ENCODE data around the gene ORAI3.

ORAI3 gene

DNA sequence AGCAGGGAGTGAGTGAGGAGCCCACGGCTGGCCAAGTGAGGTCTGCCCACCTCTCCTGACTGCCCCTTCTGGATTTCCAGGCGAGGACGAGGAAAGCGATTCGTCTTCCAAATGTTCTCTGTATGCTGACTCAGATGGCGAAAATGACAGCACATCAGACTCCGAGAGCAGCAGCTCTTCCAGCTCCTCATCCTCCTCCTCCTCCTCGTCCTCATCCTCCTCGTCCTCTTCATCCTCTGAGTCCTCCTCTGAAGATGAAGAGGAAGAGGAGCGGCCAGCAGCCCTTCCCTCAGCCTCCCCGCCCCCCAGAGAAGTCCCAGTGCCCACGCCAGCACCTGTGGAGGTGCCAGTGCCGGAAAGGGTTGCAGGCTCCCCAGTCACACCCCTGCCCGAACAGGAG is 22.4 kb downstream of the ORAI3 start:
- H3K27me3 Mint-ChIP-seq, result no peaks in the 10 kb centered on the region
- peaks cover 27% of the 10 kb centered on the region for H3K36me3 Mint-ChIP-seq
- no peaks in the 10 kb centered on the region for H3K9me3 Mint-ChIP-seq
- H3K4me3 Mint-ChIP-seq, result no peak overlapping the region
- no peak overlapping the region for H3K27ac Mint-ChIP-seq
- H3K4me1 Mint-ChIP-seq, result peaks cover 4% of the 10 kb centered on the region

DNA sequence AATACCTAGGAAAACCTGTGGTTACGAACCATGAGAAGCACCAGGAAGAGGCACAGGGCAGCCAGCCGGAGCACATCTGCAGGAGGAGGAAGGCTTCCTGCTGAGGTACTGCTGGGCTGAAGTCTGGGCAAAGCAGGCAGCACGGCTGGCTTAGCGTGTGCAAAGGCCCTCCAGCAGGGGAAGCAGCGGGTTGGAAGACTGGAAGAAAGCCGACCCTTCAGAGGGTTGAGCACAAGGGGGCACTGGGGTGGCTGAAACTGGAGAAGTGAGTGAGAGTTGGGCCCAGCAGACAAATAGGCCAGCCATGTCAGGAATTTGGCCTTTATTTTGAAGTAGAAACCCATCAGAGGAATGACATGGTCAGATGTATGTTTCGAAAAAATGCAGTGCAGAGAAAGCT is 24.0 kb downstream of the ORAI3 start:
- Mint-ChIP-seq H3K9me3 (no peaks in the 10 kb centered on the region), H3K4me3 (no peak overlapping the region), H3K36me3 (peaks cover 26% of the 10 kb centered on the region), H3K27ac (no peak overlapping the region), H3K4me1 (peaks cover 7% of the 10 kb centered on the region), H3K27me3 (no peaks in the 10 kb centered on the region)

DNA sequence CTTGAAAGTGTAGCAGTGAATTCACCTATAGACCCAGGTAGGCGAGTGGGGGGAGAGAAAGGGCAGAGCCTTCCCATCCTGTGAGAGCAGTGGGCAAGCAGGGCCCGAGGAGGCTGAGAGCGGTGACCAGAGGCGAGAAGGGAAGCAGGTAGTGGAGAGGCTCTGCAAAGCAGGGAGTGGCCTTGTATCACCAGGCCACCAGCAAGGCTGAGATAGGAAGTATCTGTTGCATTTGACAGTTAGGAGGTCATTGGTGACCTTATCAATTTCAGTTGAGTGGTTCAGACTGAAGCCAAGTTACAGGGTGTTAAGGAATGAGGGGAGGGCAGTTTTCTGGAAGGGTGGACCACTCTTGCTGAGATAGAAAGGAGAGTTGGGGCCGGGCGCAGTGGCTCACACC is 25.5 kb downstream of the ORAI3 start:
- no peaks in the 10 kb centered on the region for H3K27me3 Mint-ChIP-seq
- H3K36me3 Mint-ChIP-seq, result peaks cover 26% of the 10 kb centered on the region
- no peak overlapping the region for H3K4me3 Mint-ChIP-seq
- no peaks in the 10 kb centered on the region for H3K9me3 Mint-ChIP-seq
- H3K27ac Mint-ChIP-seq, result no peak overlapping the region
- peaks cover 7% of the 10 kb centered on the region for H3K4me1 Mint-ChIP-seq

DNA sequence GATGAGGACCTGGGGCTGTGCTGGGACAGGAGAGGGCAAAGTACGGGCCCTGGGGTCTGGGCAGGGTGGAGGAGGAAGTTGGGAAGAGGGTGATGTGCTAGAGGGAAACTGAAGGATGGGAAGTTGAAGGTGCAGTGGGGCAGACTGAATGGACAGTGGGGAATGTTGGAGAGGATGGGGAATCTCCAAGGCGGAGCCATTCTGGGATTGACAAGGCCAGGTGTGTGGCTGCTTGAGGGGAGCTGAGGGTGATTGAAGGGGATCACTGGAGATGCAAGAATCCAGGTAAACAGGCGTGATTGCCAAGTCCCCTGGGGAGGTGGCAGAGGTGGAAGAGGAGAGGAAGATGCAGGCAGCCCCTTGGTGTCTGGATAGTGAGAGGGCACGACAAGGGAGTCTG is 27.6 kb downstream of the ORAI3 start:
- H3K27ac Mint-ChIP-seq, result no peak overlapping the region
- H3K4me3 Mint-ChIP-seq, result no peak overlapping the region
- peaks cover 7% of the 10 kb centered on the region for H3K4me1 Mint-ChIP-seq
- peaks cover 20% of the 10 kb centered on the region for H3K36me3 Mint-ChIP-seq
- no peaks in the 10 kb centered on the region for H3K27me3 Mint-ChIP-seq
- no peaks in the 10 kb centered on the region for H3K9me3 Mint-ChIP-seq

DNA sequence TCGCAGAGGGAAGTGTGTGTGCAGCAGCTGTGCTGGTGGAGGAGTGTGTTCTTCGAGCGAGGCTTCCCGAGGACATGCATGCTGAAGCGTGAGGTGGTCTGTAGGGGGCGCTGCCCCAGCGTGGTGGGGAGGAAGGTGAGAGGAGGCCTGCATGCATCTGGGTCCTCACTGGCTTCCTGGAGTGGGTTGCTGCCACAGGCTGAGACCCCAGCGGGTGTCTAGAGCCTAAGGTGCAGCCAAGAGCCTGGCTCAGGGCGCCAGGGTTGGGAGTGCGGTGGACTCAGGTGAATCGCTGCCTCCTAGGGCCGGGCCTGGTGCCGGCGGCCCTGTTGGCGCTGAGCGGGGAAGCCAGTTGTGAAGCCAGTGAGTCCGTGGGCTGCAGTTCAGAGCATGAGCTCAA is 28.6 kb downstream of the ORAI3 start:
- H3K4me3 Mint-ChIP-seq, result no peak overlapping the region
- peaks cover 18% of the 10 kb centered on the region for H3K36me3 Mint-ChIP-seq
- no peaks in the 10 kb centered on the region for H3K27me3 Mint-ChIP-seq
- H3K4me1 Mint-ChIP-seq, result peaks cover 7% of the 10 kb centered on the region
- H3K9me3 Mint-ChIP-seq, result no peaks in the 10 kb centered on the region
- no peak overlapping the region for H3K27ac Mint-ChIP-seq

DNA sequence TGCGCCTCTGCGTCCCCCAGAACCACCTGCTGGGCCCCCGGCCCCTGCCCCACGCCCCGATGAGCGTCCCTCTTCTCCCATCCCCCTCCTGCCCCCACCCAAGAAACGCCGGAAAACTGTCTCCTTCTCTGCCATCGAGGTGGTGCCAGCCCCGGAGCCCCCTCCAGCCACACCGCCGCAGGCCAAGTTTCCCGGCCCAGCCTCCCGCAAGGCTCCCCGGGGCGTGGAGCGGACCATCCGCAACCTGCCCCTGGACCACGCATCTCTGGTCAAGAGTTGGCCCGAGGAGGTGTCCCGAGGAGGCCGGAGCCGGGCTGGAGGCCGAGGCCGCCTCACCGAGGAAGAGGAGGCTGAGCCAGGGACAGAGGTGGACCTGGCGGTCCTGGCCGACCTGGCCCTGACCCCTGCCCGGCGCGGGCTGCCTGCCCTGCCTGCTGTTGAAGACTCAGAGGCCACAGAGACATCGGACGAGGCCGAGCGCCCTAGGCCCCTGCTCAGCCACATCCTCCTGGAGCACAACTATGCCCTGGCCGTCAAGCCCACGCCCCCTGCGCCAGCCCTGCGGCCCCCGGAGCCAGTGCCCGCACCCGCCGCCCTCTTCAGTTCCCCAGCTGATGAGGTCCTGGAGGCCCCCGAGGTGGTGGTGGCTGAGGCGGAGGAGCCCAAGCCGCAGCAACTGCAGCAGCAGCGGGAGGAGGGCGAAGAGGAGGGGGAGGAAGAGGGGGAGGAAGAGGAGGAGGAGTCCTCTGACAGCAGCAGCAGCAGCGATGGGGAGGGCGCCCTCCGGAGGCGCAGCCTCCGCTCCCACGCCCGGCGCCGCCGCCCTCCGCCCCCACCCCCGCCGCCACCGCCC is 30.5 kb downstream of the ORAI3 start:
- H3K27me3 Mint-ChIP-seq, result no peaks in the 10 kb centered on the region
- peaks cover 14% of the 10 kb centered on the region for H3K36me3 Mint-ChIP-seq
- H3K27ac Mint-ChIP-seq, result no peak overlapping the region
- H3K9me3 Mint-ChIP-seq, result no peaks in the 10 kb centered on the region
- no peak overlapping the region for H3K4me3 Mint-ChIP-seq
- H3K4me1 Mint-ChIP-seq, result peaks cover 4% of the 10 kb centered on the region

DNA sequence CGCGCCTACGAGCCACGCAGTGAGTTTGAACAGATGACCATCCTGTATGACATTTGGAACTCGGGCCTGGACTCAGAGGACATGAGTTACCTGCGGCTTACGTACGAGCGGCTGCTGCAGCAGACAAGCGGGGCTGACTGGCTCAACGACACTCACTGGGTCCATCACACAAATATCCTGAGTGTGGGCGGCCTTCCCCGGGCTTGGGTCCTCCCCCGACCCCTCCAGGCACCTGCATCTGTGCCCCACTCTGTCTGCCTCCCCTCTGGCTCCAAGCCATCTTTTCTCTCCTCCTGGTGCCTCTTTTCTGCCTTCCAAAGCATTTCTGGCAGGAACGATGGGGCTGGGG is 31.1 kb downstream of the ORAI3 start:
- Mint-ChIP-seq H3K36me3 (peaks cover 14% of the 10 kb centered on the region), H3K27me3 (no peaks in the 10 kb centered on the region), H3K9me3 (no peaks in the 10 kb centered on the region), H3K27ac (no peak overlapping the region), H3K4me1 (peaks cover 3% of the 10 kb centered on the region), H3K4me3 (no peak overlapping the region)

DNA sequence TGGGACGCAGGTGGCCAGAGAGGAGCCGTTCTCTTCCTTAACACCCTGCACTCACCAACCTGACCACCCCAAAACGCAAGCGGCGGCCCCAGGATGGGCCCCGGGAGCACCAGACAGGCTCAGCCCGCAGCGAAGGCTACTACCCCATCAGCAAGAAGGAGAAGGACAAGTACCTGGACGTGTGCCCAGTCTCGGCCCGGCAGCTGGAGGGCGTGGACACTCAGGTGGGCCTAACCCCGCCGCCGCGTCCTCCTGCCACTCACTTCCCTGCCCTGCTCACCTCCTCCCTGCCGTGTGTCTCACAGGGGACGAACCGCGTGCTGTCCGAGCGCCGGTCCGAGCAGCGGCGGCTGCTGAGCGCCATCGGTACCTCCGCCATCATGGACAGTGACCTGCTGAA is 31.6 kb downstream of the ORAI3 start:
- Mint-ChIP-seq H3K4me3 (no peak overlapping the region), H3K4me1 (peaks cover 3% of the 10 kb centered on the region), H3K27ac (no peak overlapping the region), H3K9me3 (no peaks in the 10 kb centered on the region), H3K36me3 (peaks cover 14% of the 10 kb centered on the region), H3K27me3 (no peaks in the 10 kb centered on the region)

DNA sequence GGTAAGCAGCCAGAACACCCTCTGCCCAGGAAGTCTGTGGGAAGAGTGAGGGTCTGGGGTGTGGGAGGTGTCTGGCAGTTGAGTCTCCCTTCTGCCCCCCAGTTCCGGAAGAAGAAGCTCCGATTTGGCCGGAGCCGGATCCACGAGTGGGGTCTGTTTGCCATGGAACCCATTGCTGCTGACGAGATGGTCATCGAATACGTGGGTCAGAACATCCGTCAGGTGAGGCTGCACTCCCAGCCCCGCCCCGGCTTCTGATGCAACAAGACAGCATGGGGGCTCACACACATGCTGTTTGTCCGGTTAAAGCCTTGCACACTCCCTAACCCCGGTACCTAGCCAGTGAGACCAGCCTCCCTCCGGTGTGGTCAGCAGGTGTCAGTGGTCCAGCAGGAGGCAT is 32.1 kb downstream of the ORAI3 start:
- peaks cover 3% of the 10 kb centered on the region for H3K4me1 Mint-ChIP-seq
- H3K9me3 Mint-ChIP-seq, result no peaks in the 10 kb centered on the region
- peaks cover 12% of the 10 kb centered on the region for H3K36me3 Mint-ChIP-seq
- H3K27ac Mint-ChIP-seq, result no peak overlapping the region
- no peaks in the 10 kb centered on the region for H3K27me3 Mint-ChIP-seq
- no peak overlapping the region for H3K4me3 Mint-ChIP-seq

DNA sequence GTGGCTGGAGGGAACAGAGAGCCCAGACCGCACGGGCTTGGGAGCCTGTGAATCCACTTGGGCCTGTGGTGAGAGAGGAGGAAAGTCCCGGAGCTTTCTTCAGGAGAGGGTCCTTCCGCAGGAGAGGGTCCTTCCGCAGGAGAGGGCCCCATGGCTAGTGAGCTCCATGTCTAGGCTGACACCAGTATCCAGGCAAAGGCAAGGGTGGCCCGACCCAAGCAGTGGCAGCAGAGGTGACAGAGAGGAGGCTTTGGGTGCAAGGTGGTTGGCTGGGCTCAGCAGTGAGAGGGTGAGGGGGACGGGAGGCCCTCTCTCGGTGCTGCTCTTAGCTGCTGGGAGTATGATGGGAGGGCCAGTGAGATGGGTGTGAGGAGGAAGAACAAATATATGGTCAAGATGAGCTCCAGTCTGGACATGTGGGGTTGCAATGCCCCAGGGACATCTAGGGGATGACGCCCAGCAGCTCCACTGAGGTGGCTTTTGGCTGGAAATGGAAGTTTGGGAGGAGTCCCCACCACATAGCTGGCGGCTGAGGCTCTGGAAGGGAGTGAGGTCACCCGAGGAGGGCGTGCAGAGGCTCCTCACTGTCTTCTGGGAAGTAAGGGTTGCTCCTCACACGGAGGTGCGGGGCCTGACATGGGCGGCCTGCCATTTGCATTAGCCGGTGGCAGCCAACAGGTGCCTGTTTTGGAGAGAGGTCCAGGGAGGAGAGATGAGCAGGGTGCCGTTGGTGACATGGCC is 33.9 kb downstream of the ORAI3 start:
- no peaks in the 10 kb centered on the region for H3K27me3 Mint-ChIP-seq
- H3K4me3 Mint-ChIP-seq, result no peak overlapping the region
- H3K4me1 Mint-ChIP-seq, result no peaks in the 10 kb centered on the region
- H3K27ac Mint-ChIP-seq, result no peak overlapping the region
- H3K36me3 Mint-ChIP-seq, result peaks cover 5% of the 10 kb centered on the region
- no peaks in the 10 kb centered on the region for H3K9me3 Mint-ChIP-seq

DNA sequence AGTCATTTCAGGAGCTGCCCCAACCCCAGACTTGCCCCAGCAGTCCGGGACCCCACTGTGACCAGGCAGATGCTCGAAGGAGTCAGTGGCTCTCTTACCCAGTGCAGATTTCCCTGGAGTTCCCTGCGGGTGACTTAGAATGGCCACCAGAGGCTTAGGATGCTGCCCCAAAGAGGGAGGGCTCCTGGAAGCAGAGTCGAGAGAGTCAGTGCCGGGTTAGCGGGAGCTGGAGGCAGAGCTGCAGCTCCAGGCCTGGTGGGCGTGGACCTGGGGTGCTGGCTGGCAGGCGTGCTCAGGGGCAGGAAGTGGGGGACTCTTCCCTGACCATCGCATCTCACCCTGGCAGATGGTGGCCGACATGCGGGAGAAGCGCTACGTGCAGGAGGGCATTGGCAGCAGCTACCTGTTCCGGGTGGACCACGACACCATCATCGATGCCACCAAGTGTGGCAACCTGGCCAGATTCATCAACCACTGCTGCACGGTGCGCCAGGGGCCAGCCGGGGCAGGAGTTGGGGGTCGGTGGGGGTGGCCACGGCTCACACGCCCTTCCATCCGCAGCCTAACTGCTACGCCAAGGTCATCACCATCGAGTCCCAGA is 34.5 kb downstream of the ORAI3 start:
- Mint-ChIP-seq H3K4me3 (no peak overlapping the region), H3K27me3 (no peaks in the 10 kb centered on the region)

DNA sequence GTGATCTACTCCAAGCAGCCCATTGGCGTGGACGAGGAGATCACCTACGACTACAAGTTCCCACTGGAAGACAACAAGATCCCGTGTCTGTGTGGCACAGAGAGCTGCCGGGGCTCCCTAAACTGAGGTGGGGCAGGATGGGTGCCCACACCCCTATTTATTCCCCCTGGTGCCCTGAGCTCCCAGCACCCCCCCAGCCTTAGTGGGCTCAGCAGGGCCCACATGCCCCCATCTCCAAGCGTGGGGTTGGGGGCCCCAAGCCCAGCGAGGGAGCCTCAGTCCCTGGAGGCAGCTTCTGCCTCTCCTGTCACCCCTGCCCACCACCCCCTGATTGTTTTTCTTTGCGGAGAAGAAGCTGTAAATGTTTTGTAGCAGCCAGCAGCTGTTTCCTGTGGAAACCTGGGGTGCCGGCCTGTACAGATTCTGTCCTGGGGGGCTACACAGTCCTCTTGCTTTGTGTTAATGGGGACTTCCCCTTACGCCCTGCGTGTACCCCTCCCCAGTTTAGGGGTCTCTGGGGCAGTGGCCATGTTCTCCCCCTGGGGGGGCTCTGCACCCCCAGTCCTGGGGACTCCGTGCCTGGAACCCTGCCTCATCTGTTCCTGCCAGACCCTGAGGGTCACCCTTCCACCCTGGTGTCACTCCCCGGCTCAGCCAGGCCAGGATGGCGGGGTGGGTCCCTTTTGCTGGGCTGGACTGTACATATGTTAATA is 35.2 kb downstream of the ORAI3 start:
- no peaks in the 10 kb centered on the region for H3K9me3 Mint-ChIP-seq
- peaks cover 3% of the 10 kb centered on the region for H3K36me3 Mint-ChIP-seq
- no peak overlapping the region for H3K27ac Mint-ChIP-seq
- no peaks in the 10 kb centered on the region for H3K4me1 Mint-ChIP-seq
- no peaks in the 10 kb centered on the region for H3K27me3 Mint-ChIP-seq
- no peak overlapping the region for H3K4me3 Mint-ChIP-seq

More for the DNA sequence above, 34.5 kb downstream of the ORAI3 start:
- no peaks in the 10 kb centered on the region for H3K4me1 Mint-ChIP-seq
- no peak overlapping the region for H3K27ac Mint-ChIP-seq
- peaks cover 5% of the 10 kb centered on the region for H3K36me3 Mint-ChIP-seq
- H3K9me3 Mint-ChIP-seq, result no peaks in the 10 kb centered on the region

DNA sequence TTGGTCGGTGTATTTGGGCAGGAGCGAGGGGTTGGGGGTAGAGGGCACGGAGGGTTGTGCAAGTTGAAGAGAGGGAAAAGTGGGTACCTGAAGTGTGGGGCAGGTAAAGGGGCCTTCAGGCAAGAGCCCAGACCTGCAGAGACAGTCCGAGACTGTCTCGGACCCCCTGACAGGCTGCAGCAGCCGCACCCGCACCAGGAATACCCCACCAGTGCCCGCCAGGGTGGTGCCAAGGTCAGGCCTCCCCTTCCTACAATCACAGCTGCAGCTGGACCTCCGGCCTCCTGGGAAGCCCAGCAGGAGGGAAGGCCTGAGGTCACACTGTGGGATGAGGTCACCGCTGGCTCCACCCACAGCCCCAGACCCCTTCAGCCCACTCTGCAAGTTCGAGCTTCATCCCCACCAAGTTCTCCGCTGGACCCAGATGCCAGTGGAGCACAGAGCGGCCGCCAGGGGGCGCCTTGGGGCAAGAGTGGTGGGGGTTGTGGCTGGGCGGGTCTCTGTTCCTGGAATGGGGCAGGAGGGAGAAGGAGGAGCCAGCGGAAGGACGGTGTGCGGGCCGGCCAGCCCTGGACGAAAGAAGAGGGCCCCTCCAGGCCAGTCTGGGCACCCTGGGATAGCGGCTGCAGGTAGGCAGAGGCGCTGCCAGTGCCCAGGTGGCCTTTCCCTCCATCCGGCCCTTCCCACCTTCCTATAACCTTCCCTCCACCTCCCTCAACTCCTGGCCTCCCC is 36.0 kb downstream of the ORAI3 start, which contains the start of gene HSD3B7:
TSS of gene HSD3B7 (plus strand) at position 539 of the 732 bp plus-strand sequence. CDS start 452 bp downstream, outside the sequence.
- Mint-ChIP-seq H3K4me1 (no peaks in the 10 kb centered on the region), H3K27me3 (no peaks in the 10 kb centered on the region), H3K36me3 (peaks cover 3% of the 10 kb centered on the region), H3K27ac (no peak within 1 kb of the TSS), H3K9me3 (no peaks in the 10 kb centered on the region), H3K4me3 (no peak within 1 kb of the TSS)

DNA sequence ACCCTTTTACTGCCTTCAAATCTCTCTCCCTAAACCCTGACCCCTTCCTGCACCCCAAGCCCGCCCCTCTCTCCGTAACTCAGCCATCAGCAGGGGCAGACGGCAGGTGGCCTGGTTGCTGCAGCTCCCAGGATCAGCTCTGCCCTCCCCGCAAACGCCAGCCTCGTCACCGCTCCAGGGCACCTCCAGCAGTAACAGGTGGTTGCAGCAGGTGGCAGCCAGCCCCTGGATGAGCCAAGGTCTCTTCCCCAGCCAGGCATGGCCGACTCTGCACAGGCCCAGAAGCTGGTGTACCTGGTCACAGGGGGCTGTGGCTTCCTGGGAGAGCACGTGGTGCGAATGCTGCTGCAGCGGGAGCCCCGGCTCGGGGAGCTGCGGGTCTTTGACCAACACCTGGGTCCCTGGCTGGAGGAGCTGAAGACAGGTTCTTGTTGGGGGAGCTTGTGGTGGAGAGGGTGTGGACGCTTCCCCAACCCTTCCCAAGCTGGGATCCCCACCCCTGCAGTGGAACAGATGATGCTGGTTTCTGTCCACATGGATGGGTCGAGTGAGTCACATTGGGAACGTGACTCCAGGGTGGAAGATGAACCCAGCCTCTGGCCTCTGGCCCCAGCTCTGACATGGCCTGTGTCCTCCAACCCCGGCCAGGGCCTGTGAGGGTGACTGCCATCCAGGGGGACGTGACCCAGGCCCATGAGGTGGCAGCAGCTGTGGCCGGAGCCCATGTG is 36.7 kb downstream of the ORAI3 start:
- Mint-ChIP-seq H3K4me1 (no peaks in the 10 kb centered on the region), H3K4me3 (no peak overlapping the region), H3K27ac (no peak overlapping the region), H3K9me3 (no peaks in the 10 kb centered on the region), H3K36me3 (peaks cover 3% of the 10 kb centered on the region), H3K27me3 (no peaks in the 10 kb centered on the region)
